ENCODE data around the gene TGFB1I1. TPM values are rescaled to one million over a fixed set of nuclear protein-coding genes. Genes with fewer than 3 reads are reported as not detected.

TGFB1I1 gene
- total RNA-seq (2021): 4.3 to 5.3 TPM (median 4.6 TPM) in 3 replicates
- Bru-seq, nascent RNA: percentile 29 among the genes with signal in this experiment
- long read RNA-seq, experiment 1, transcript TGFB1I1-203 (11 exons, 1,898 nt): major isoform, 6 of 13 reads
- long read RNA-seq, experiment 1, partial matches to known transcripts: 6 of 13 reads
- long read RNA-seq, experiment 1, other reads (novel, unspliced or antisense): 1 of 13 reads
- long read RNA-seq, experiment 2, partial matches to known transcripts: 3 of 8 reads
- long read RNA-seq, experiment 2, other reads (novel, unspliced or antisense): 2 of 8 reads
- long read RNA-seq, experiment 3, transcript TGFB1I1-203 (11 exons, 1,898 nt): major isoform, 5 of 10 reads
- long read RNA-seq, experiment 3, partial matches to known transcripts: 5 of 10 reads
- long read RNA-seq, experiment 3, other reads (novel, unspliced or antisense): 0 of 10 reads

GRCh38 chr16:31471875-31472708, at the start of gene TGFB1I1:
TSS of gene TGFB1I1 (plus strand) at chr16:31472152. CDS start at chr16:31472189, 37 bp downstream.
- peaks cover 63% of the 10 kb centered on the region for H3K27me3 Mint-ChIP-seq (ENCODE audit: low read depth)
- ATAC-seq (peak; percentile 2), DNase-seq (ENCODE audit: low spot score) (peak; percentile 59)
- no peak within 1 kb of the TSS for H3K27ac Mint-ChIP-seq
- CTCF ChIA-PET: interaction anchor here (0.6 to 13.1 kb wide), 4 partner anchors 15 to 1498 kb away, joined by 3 to 221 read pairs (median 3); partner anchors contain the start of genes ARMC5 and TAOK2
- 0 out of 2 replicates have a peak, but pooled peaks cover 5% of the 10 kb centered on the region for H3K9me3 Mint-ChIP-seq
- H3K4me3 Mint-ChIP-seq: peak within 1 kb of the TSS; percentile 82
- no peak for TF ChIP-seq FOXK1 (CRISPR knock-in tag; IDR thresholded peaks at IDR 0.05)
- no peak for TF ChIP-seq ESRRA (CRISPR knock-in tag; IDR thresholded peaks at IDR 0.05; ENCODE audit: borderline replicate concordance)
- TF ChIP-seq, protein P1, sequence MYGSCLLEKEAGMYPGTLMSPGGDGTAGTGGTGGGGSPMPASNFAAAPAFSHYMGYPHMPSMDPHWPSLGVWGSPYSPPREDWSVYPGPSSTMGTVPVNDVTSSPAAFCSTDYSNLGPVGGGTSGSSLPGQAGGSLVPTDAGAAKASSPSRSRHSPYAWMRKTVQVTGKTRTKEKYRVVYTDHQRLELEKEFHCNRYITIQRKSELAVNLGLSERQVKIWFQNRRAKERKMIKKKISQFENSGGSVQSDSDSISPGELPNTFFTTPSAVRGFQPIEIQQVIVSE (CRISPR knock-in tag; IDR thresholded peaks at IDR 0.05; ENCODE audit: borderline replicate concordance): no peak
- H3K4me1 Mint-ChIP-seq: peaks cover 10% of the 10 kb centered on the region
- H3K36me3 Mint-ChIP-seq: no peaks in the 10 kb centered on the region
- POLR2A ChIA-PET: interaction anchor here (1.0 to 1.3 kb wide), 2 partner anchors 12 to 241 kb away, joined by 3 to 10 read pairs; partner anchors contain the start of gene ARMC5

DNA sequence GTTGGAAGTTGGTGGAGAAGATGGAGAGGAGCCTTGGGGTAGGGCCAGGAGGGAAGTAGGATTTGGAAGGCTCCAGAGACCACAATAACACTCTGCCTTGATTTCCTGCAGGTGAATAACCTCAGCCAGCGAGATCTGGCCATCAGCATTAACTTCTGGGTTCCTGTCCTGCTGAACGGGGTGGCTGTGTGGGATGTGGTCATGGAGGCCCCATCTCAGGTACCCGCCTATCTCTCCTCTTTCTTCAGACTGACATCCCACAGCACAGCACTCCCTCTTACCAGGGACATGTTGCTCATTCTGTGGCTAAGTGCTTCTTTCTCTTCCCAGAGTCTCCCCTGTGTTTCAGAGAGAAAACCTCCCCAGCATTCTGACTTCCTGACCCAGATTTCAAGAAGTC, 48.7 kb upstream of the TGFB1I1 start:
- no peak for ATAC-seq
- TF ChIP-seq GRHL2 (CRISPR knock-in tag; IDR thresholded peaks at IDR 0.05; ENCODE audit: insufficient replicate concordance, severe bottlenecking) (no peak), E2F1 (CRISPR knock-in tag; IDR thresholded peaks at IDR 0.05) (no peak), FOXK1 (CRISPR knock-in tag; IDR thresholded peaks at IDR 0.05) (no peak), KAT7 (CRISPR knock-in tag; IDR thresholded peaks at IDR 0.05; ENCODE audit: borderline replicate concordance) (no peak), NFATC4 (CRISPR knock-in tag; IDR thresholded peaks at IDR 0.05) (no peak), CBFB (CRISPR knock-in tag; IDR thresholded peaks at IDR 0.05; ENCODE audit: low read depth) (no peak), GTF2I (CRISPR knock-in tag; conservative IDR thresholded peaks at IDR 0.05) (no peak), MXD4 (CRISPR knock-in tag; IDR thresholded peaks at IDR 0.05; ENCODE audit: borderline replicate concordance) (no peak), RELA (CRISPR knock-in tag; IDR thresholded peaks at IDR 0.05; ENCODE audit: borderline replicate concordance) (no peak), MYBL2 (CRISPR knock-in tag; IDR thresholded peaks at IDR 0.05) (no peak)
- TF ChIP-seq, protein P2, sequence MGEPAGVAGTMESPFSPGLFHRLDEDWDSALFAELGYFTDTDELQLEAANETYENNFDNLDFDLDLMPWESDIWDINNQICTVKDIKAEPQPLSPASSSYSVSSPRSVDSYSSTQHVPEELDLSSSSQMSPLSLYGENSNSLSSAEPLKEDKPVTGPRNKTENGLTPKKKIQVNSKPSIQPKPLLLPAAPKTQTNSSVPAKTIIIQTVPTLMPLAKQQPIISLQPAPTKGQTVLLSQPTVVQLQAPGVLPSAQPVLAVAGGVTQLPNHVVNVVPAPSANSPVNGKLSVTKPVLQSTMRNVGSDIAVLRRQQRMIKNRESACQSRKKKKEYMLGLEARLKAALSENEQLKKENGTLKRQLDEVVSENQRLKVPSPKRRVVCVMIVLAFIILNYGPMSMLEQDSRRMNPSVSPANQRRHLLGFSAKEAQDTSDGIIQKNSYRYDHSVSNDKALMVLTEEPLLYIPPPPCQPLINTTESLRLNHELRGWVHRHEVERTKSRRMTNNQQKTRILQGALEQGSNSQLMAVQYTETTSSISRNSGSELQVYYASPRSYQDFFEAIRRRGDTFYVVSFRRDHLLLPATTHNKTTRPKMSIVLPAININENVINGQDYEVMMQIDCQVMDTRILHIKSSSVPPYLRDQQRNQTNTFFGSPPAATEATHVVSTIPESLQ (CRISPR knock-in tag; IDR thresholded peaks at IDR 0.05): no peak
- Mint-ChIP-seq H3K4me1 (no peaks in the 10 kb centered on the region), H3K9me3 (peaks cover 2% of the 10 kb centered on the region), H3K27me3 (ENCODE audit: low read depth) (peaks cover 47% of the 10 kb centered on the region), H3K4me3 (no peak overlapping the region), H3K36me3 (no peaks in the 10 kb centered on the region; the same call in 1 of the 2 replicates), H3K27ac (no peak overlapping the region)
- CTCF ChIA-PET: no interaction called here
- POLR2A ChIA-PET: no interaction called here
- no peak for DNase-seq (ENCODE audit: low spot score)

GRCh38 chr16:31423801-31424200, 48.2 kb upstream of the TGFB1I1 start:
- POLR2A ChIA-PET: no interaction called here
- CTCF ChIA-PET: no interaction called here
- peaks cover 52% of the 10 kb centered on the region for H3K27me3 Mint-ChIP-seq (ENCODE audit: low read depth)
- TF ChIP-seq GABPB1 (CRISPR knock-in tag; IDR thresholded peaks at IDR 0.05): no peak
- no peak for TF ChIP-seq FOXJ3 (CRISPR knock-in tag; IDR thresholded peaks at IDR 0.05; ENCODE audit: borderline replicate concordance)
- TF ChIP-seq, protein P3, sequence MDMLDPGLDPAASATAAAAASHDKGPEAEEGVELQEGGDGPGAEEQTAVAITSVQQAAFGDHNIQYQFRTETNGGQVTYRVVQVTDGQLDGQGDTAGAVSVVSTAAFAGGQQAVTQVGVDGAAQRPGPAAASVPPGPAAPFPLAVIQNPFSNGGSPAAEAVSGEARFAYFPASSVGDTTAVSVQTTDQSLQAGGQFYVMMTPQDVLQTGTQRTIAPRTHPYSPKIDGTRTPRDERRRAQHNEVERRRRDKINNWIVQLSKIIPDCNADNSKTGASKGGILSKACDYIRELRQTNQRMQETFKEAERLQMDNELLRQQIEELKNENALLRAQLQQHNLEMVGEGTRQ (CRISPR knock-in tag; IDR thresholded peaks at IDR 0.05): no peak
- TF ChIP-seq, protein P4, sequence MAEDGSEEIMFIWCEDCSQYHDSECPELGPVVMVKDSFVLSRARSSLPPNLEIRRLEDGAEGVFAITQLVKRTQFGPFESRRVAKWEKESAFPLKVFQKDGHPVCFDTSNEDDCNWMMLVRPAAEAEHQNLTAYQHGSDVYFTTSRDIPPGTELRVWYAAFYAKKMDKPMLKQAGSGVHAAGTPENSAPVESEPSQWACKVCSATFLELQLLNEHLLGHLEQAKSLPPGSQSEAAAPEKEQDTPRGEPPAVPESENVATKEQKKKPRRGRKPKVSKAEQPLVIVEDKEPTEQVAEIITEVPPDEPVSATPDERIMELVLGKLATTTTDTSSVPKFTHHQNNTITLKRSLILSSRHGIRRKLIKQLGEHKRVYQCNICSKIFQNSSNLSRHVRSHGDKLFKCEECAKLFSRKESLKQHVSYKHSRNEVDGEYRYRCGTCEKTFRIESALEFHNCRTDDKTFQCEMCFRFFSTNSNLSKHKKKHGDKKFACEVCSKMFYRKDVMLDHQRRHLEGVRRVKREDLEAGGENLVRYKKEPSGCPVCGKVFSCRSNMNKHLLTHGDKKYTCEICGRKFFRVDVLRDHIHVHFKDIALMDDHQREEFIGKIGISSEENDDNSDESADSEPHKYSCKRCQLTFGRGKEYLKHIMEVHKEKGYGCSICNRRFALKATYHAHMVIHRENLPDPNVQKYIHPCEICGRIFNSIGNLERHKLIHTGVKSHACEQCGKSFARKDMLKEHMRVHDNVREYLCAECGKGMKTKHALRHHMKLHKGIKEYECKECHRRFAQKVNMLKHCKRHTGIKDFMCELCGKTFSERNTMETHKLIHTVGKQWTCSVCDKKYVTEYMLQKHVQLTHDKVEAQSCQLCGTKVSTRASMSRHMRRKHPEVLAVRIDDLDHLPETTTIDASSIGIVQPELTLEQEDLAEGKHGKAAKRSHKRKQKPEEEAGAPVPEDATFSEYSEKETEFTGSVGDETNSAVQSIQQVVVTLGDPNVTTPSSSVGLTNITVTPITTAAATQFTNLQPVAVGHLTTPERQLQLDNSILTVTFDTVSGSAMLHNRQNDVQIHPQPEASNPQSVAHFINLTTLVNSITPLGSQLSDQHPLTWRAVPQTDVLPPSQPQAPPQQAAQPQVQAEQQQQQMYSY (CRISPR knock-in tag; IDR thresholded peaks at IDR 0.05): no peak
- TF ChIP-seq NR3C1 (CRISPR knock-in tag; conservative IDR thresholded peaks at IDR 0.05; ENCODE audit: low read depth): no peak
- no peak for TF ChIP-seq OVOL2 (CRISPR knock-in tag; IDR thresholded peaks at IDR 0.05; ENCODE audit: borderline replicate concordance)
- no peak for TF ChIP-seq NFATC4 (CRISPR knock-in tag; IDR thresholded peaks at IDR 0.05)
- no peak for TF ChIP-seq PRRX2 (CRISPR knock-in tag; IDR thresholded peaks at IDR 0.05)

More at GRCh38 chr16:31423801-31424200, 48.2 kb upstream of the TGFB1I1 start:
- Mint-ChIP-seq H3K4me3 (no peak overlapping the region), H3K4me1 (no peaks in the 10 kb centered on the region), H3K27ac (no peak overlapping the region), H3K36me3 (no peaks in the 10 kb centered on the region; the same call in 1 of the 2 replicates), H3K9me3 (no peaks in the 10 kb centered on the region)
- ATAC-seq: no peak
- DNase-seq (ENCODE audit: low spot score): no peak

Data from WTC11 (cell line).